Endometrial microvascular endothelial cells (primary cell): Measurements from ENCODE around the gene C10orf53. TPM values are rescaled to one million over a fixed set of nuclear protein-coding genes. Genes with fewer than 3 reads are reported as not detected.
"Not testable (repeated sequence)": the region's sequence is repeated elsewhere in the genome, so short reads cannot be mapped to it uniquely, and the experiment has no call there.

Source experiments
- in situ Hi-C: cut with HindIII; loops from 2 replicates; pipeline ENCODE4 v1.10.0; 2017; ENCODE audit warnings: low sequenced_read_pairs, low pct_unique_long_range_greater_than_20kb; ENCODE audit errors: inconsistent ontology term
- total RNA-seq: library from RNA; depleted of rRNA; stranded (reverse); fragments of >200 nt; gene quantifications from one replicate; pipeline ENCODE4 v1.2.3, GENCODE V29; 2015; ENCODE audit errors: inconsistent ontology term

The C10orf53 gene
- total RNA-seq, 1 donor from 2014 or later: not detected

GRCh38 chr10:49668684-49669083, 10.8 kb upstream of the C10orf53 start:
- in situ Hi-C loops: no loop called here

GRCh38 chr10:49678827-49679479, 498 bp upstream of the C10orf53 start:
- in situ Hi-C loops: no loop called here

GRCh38 chr10:49682449-49682848, 3.0 kb downstream of the C10orf53 start:
- in situ Hi-C loops: not testable (repeated sequence)

- in situ Hi-C loops: no loop called here
Measured at GRCh38 chr10:49682879-49683278, 3.4 kb downstream of the C10orf53 start.

- in situ Hi-C loops: no loop called here
Measured at GRCh38 chr10:49686651-49687050, 7.2 kb downstream of the C10orf53 start.

GRCh38 chr10:49688261-49688846, 8.9 kb downstream of the C10orf53 start:
- in situ Hi-C loops: no loop called here

- in situ Hi-C loops: no loop called here
Measured at GRCh38 chr10:49688920-49689319, 9.5 kb downstream of the C10orf53 start.

- in situ Hi-C loops: no loop called here
Measured at GRCh38 chr10:49689882-49690510, 10.5 kb downstream of the C10orf53 start.

GRCh38 chr10:49690698-49691356, 11.4 kb downstream of the C10orf53 start:
- in situ Hi-C loops: no loop called here

GRCh38 chr10:49691588-49691987, 12.1 kb downstream of the C10orf53 start:
- in situ Hi-C loops: no loop called here

GRCh38 chr10:49694466-49694865, 15.0 kb downstream of the C10orf53 start:
- in situ Hi-C loops: no loop called here

- in situ Hi-C loops: no loop called here
Measured at GRCh38 chr10:49696311-49696710, 16.9 kb downstream of the C10orf53 start.

- in situ Hi-C loops: no loop called here
Measured at GRCh38 chr10:49698679-49699078, 19.2 kb downstream of the C10orf53 start.

- in situ Hi-C loops: no loop called here
Measured at GRCh38 chr10:49700211-49700610, 20.8 kb downstream of the C10orf53 start.

GRCh38 chr10:49700997-49701396, 21.5 kb downstream of the C10orf53 start:
- in situ Hi-C loops: no loop called here

GRCh38 chr10:49707585-49707984, 28.1 kb downstream of the C10orf53 start:
- in situ Hi-C loops: no loop called here

- in situ Hi-C loops: no loop called here
Measured at GRCh38 chr10:49709934-49710333, 30.5 kb downstream of the C10orf53 start.

GRCh38 chr10:49710966-49711365, 31.5 kb downstream of the C10orf53 start:
- in situ Hi-C loops: no loop called here

- in situ Hi-C loops: no loop called here
Measured at GRCh38 chr10:49711481-49711880, 32.0 kb downstream of the C10orf53 start.

- in situ Hi-C loops: no loop called here
Measured at GRCh38 chr10:49713266-49713665, 33.8 kb downstream of the C10orf53 start.
